Nephron progenitor cell (in vitro differentiated cells): ENCODE data around the gene ZEB1.
"Not testable (repeated sequence)": the region's sequence is repeated elsewhere in the genome, so short reads cannot be mapped to it uniquely, and the experiment has no call there.

ENCODE experiments used
- DNase-seq: peaks from one replicate; pipeline ENCODE4 v3.0.0; 2021
- H3K27ac Mint-ChIP-seq: 2 replicates; pipeline ENCODE4 v1.8.0; 2021; ENCODE audit warnings: mild to moderate bottlenecking, moderate library complexity, mixed read lengths
- H3K27me3 Mint-ChIP-seq: 2 replicates; pipeline ENCODE4 v1.8.0; 2021; ENCODE audit warnings: mild to moderate bottlenecking, low read depth, mixed read lengths; ENCODE audit not compliant: poor library complexity
- H3K36me3 Mint-ChIP-seq: 2 replicates; pipeline ENCODE4 v1.8.0; 2021; ENCODE audit warnings: low read depth, mixed read lengths
- H3K4me1 Mint-ChIP-seq: 2 replicates; pipeline ENCODE4 v1.8.0; 2021; ENCODE audit warnings: mixed read lengths
- H3K4me3 Mint-ChIP-seq: 2 replicates; pipeline ENCODE4 v1.8.0; 2021; ENCODE audit warnings: mild to moderate bottlenecking, moderate library complexity, mixed read lengths
- H3K9me3 Mint-ChIP-seq: 2 replicates; pipeline ENCODE4 v1.8.0; 2021; ENCODE audit warnings: mild to moderate bottlenecking, moderate library complexity, mixed read lengths
- TF ChIP-seq, protein P1 (sequence below): fragments of 200-600 bp; sonication (generic); IDR thresholded peaks from 2 replicates; pipeline ENCODE4 v1.5.0; 2021; ENCODE audit warnings: antibody characterized with exemption

Gene ZEB1

GRCh38 chr10:31362023-31362641, 43.1 kb downstream of the ZEB1 start:
- peaks cover 42% of the 10 kb centered on the region for H3K36me3 Mint-ChIP-seq
- peaks cover 32% of the 10 kb centered on the region for H3K9me3 Mint-ChIP-seq
- no peak overlapping the region for H3K4me3 Mint-ChIP-seq
- H3K27me3 Mint-ChIP-seq = no peaks in the 10 kb centered on the region
- no peak for DNase-seq
- no peak overlapping the region for H3K27ac Mint-ChIP-seq
- H3K4me1 Mint-ChIP-seq = no peaks in the 10 kb centered on the region
- TF ChIP-seq, protein P1, sequence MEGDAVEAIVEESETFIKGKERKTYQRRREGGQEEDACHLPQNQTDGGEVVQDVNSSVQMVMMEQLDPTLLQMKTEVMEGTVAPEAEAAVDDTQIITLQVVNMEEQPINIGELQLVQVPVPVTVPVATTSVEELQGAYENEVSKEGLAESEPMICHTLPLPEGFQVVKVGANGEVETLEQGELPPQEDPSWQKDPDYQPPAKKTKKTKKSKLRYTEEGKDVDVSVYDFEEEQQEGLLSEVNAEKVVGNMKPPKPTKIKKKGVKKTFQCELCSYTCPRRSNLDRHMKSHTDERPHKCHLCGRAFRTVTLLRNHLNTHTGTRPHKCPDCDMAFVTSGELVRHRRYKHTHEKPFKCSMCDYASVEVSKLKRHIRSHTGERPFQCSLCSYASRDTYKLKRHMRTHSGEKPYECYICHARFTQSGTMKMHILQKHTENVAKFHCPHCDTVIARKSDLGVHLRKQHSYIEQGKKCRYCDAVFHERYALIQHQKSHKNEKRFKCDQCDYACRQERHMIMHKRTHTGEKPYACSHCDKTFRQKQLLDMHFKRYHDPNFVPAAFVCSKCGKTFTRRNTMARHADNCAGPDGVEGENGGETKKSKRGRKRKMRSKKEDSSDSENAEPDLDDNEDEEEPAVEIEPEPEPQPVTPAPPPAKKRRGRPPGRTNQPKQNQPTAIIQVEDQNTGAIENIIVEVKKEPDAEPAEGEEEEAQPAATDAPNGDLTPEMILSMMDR = no peak

GRCh38 chr10:31363696-31364095, 44.7 kb downstream of the ZEB1 start:
- H3K4me1 Mint-ChIP-seq, H3K27me3 Mint-ChIP-seq, H3K27ac Mint-ChIP-seq, H3K4me3 Mint-ChIP-seq, DNase-seq: not testable (repeated sequence)
- H3K9me3 Mint-ChIP-seq = peaks cover 32% of the 10 kb centered on the region
- peaks cover 42% of the 10 kb centered on the region for H3K36me3 Mint-ChIP-seq

GRCh38 chr10:31364238-31364637, 45.2 kb downstream of the ZEB1 start:
- not testable (repeated sequence) for H3K4me3 Mint-ChIP-seq, H3K27me3 Mint-ChIP-seq, DNase-seq, H3K4me1 Mint-ChIP-seq, H3K27ac Mint-ChIP-seq
- Mint-ChIP-seq H3K9me3 (peaks cover 32% of the 10 kb centered on the region), H3K36me3 (peaks cover 42% of the 10 kb centered on the region)

DNA sequence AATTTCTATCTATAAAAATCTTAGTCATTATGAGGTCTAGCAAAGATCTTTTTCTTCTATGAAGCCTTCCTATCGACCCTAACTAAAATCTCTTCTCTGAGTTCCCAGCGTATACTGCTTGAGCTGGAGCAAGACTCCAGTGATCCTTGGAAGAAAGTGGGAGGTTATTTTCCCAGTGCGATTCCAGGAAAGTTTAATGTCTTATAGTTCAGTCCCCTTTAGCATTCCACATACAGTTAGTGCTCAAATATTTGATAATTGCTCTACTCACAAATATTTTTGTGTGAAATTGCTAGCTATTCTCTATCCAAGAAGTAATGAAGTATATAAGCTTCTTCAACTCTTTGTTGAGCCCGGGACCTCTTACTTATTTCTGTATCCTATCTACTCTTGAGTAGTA, 47.7 kb downstream of the ZEB1 start:
- TF ChIP-seq, protein P1 = no peak
- H3K36me3 Mint-ChIP-seq = peaks cover 21% of the 10 kb centered on the region
- H3K27ac Mint-ChIP-seq = no peak overlapping the region
- H3K27me3 Mint-ChIP-seq = no peaks in the 10 kb centered on the region
- H3K4me1 Mint-ChIP-seq = no peaks in the 10 kb centered on the region
- DNase-seq = no peak
- H3K4me3 Mint-ChIP-seq = no peak overlapping the region
- peaks cover 11% of the 10 kb centered on the region for H3K9me3 Mint-ChIP-seq

- H3K4me3 Mint-ChIP-seq = no peak overlapping the region
- DNase-seq = no peak
- H3K36me3 Mint-ChIP-seq = peaks cover 7% of the 10 kb centered on the region
- TF ChIP-seq, protein P1 = no peak
- H3K27me3 Mint-ChIP-seq = no peaks in the 10 kb centered on the region
- H3K27ac Mint-ChIP-seq = no peak overlapping the region
- peaks cover under 1% of the 10 kb centered on the region for H3K9me3 Mint-ChIP-seq
- no peaks in the 10 kb centered on the region for H3K4me1 Mint-ChIP-seq
Observed at GRCh38 chr10:31368724-31369123, 49.7 kb downstream of the ZEB1 start.

DNA sequence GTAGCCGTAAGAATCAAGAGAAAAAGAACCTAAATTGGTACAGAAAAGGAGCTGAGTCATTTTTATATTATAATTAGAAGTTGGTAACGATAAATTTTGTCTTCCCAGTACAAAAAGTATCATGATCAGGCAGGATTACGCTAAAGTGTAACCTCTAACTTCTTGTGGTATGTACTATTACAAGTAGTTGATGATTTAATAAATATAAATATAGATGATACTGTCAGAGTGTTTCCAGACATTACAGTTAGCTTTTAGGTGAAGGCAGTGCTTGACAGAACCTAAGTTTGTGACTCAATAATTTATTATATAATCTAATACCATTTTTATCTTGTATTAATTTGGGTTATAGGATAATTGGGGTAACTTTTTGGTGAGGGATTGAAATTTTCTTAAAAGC, 53.4 kb downstream of the ZEB1 start:
- Mint-ChIP-seq H3K9me3 (no peaks in the 10 kb centered on the region), H3K36me3 (no peaks in the 10 kb centered on the region), H3K4me1 (no peaks in the 10 kb centered on the region), H3K27me3 (no peaks in the 10 kb centered on the region), H3K27ac (no peak overlapping the region), H3K4me3 (no peak overlapping the region)
- TF ChIP-seq, protein P1 = no peak
- no peak for DNase-seq

- DNase-seq = no peak
- Mint-ChIP-seq H3K36me3 (no peaks in the 10 kb centered on the region), H3K4me3 (no peak overlapping the region), H3K9me3 (no peaks in the 10 kb centered on the region), H3K4me1 (no peaks in the 10 kb centered on the region), H3K27ac (no peak overlapping the region), H3K27me3 (no peaks in the 10 kb centered on the region)
- TF ChIP-seq, protein P1 = no peak
Observed at GRCh38 chr10:31374146-31374696, 55.2 kb downstream of the ZEB1 start.
